DMS 273 (cell line): ENCODE data around the gene GALR1.

ENCODE experiments used
- DNase-seq: peaks from one replicate; lab custom pipeline; 2025; ENCODE audit not compliant: unreplicated experiment; lab: John Stamatoyannopoulos, UW

GALR1 gene, protein sequence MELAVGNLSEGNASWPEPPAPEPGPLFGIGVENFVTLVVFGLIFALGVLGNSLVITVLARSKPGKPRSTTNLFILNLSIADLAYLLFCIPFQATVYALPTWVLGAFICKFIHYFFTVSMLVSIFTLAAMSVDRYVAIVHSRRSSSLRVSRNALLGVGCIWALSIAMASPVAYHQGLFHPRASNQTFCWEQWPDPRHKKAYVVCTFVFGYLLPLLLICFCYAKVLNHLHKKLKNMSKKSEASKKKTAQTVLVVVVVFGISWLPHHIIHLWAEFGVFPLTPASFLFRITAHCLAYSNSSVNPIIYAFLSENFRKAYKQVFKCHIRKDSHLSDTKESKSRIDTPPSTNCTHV

DNA sequence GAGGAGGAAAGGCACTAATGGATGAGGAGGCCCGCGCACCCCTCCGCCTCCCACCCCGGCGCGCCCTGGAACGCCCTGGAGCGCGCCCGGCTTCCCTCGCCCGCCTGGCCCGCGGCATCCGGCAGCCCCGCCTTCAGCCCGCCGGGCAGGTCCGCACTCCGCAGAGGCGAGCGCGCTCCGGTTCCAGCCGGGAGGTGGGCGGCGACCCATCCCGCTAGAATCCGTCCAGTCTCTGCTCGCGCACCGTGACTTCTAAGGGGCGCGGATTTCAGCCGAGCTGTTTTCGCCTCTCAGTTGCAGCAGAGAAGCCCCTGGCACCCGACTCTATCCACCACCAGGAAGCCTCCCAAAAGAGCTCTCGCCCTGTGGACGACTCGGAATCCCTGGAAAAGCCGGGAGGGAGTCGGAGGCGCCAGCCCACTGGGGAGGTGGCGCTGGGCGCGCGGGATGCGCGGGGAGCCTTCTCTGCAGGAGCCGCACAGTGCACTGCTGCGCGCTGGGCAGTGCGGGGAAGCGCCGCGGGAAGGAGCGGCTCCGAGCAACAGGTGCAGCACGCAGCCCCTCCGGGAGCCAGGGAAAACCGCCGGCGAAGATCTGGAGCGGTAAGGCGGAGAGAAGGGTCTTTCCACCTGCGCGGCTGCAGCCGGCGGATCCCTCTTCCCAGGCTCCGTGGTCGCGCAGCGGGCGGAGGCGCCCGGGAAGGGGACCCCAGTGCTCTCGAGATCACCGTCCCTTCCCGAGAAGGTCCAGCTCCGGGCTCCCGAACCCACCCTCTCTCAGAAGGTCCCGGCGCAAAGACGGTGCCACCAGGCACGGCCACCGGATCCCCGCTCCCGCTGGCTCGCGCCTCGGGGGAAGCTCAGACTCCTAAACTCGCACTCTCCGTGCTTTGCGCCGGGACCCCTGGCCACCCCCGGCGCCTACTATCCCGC is at the start of gene GALR1:
TSS of gene GALR1 (plus strand) at position 280 of the 932 bp plus-strand sequence. CDS start 701 bp downstream, outside the sequence.
- DNase-seq = peak; percentile 79

DNA sequence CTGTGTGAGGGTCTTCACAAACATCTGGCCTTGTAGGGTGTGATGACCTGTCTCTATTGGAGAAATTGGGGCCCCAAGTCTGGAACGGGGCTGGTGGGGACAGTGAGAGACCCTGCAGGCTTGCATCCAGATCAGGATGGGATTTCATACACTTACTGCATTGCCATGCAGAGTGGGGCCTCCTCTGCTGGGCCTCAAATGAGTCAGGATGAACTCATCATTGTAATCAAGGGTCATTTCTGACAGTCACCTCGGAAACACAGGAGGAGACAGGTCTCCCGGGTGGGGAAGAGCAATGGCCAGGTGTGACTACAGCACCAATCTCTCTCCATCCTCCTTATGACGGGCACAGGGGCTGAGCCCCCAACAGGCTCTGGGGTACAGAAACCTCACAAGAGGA is 48.1 kb upstream of the GALR1 start:
- no peak for DNase-seq

- no peak for DNase-seq
Observed at GRCh38 chr18:77202329-77202728, 47.3 kb upstream of the GALR1 start.

- DNase-seq = no peak
Observed at GRCh38 chr18:77203071-77203470, 46.6 kb upstream of the GALR1 start.

- no peak for DNase-seq
Observed at GRCh38 chr18:77203851-77204250, 45.8 kb upstream of the GALR1 start.

GRCh38 chr18:77205769-77206168 is 43.9 kb upstream of the GALR1 start:
- DNase-seq = no peak

DNA sequence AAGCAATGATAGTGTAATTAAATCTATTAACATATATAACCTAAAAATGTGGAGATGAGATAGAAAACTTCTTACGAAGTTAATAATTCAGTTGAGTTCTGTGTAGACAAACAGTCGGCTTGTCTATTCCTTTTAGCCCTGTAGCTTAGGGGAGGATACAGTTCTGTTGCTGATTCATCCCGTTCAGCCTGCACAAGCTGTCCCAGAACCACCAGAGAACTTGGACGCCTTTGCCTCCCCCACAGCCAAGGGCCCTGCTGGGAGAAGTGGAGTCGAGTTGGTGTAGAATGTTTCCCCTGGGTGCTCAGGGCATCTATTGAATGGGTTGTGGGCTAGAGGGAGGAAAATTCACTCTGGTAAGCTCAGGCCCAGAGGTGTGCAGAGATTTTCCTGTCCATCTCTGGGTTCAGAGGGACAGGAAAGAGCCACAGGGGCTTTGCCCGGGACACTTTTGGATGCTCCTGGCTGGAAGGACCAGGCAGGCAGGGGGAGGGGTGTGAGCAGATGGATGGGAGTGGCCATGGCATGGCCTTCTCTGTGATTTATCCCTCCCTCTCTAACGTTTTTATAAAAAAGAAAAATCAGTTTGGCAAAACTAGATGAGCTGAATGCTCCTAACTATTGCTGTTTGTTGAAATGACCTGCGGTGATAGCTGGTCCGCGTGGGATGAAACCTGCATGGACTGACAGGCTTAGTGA is 42.8 kb upstream of the GALR1 start:
- DNase-seq = peak; percentile 84

DNA sequence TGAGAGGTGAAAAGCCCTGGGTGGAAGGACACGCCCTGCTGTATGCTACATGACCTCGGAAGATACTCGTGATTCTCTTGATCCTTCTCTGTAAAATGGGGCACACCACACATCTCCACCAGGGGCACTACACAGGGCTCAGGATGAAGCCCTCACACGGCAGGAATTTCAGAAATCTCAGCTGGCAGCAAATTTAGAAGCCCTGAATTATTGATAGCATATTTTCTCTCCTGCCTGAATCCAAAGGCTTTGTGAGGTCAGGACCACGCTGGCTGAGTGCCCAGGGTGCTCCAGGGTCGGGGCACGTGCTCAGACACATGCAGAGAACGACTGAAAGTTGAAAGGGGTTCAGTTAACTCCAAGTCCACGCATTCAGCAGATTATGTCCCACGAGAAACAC is 42.1 kb upstream of the GALR1 start:
- DNase-seq = peak; percentile 89

GRCh38 chr18:77208964-77209363 is 40.7 kb upstream of the GALR1 start:
- no peak for DNase-seq

DNA sequence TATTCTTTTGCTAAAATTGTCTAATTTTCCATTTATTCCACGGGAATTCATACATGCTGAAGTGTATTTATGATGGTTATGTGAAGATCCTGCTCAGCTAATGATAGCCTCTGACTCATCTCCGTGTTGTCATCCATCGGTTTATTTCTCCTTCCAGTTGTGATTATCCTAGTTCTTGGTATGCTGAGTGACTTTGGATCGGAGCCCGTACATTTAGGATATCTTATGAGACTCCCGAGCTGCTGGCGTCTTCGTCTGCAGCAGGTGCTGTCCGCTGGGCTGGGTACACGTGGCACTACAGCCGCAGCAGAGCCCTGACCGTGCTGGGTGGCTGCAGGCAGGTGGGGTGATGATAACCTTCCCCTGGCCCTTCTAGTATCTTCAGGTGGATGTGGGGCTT is 40.1 kb upstream of the GALR1 start:
- no peak for DNase-seq

GRCh38 chr18:77210249-77210648 is 39.4 kb upstream of the GALR1 start:
- DNase-seq = no peak

GRCh38 chr18:77218642-77219041 is 31.0 kb upstream of the GALR1 start:
- DNase-seq = no peak

DNA sequence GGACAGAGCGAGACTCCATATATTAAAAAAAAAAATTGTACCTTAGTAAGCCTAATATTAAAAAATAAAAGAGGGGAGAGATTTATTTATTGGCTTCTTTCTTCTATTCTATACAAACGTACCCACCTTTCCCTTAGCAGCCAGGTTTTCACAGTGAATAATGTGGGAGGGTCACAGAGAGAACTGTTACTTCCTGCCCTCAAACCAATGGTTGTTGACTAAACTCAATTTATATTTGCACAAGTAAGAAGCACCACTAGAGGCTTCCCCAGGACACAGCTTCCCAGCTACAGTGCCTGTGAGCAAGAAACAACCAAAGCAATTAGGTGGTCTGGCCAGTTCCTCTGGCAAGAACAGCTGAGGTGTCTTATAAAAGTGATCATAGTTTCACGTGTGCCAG is 28.9 kb upstream of the GALR1 start:
- no peak for DNase-seq

GRCh38 chr18:77222464-77222863 is 27.2 kb upstream of the GALR1 start:
- peak; percentile 88 for DNase-seq

GRCh38 chr18:77223221-77223639 is 26.4 kb upstream of the GALR1 start:
- no peak for DNase-seq

- DNase-seq = no peak
Observed at GRCh38 chr18:77223653-77224052, 26.0 kb upstream of the GALR1 start.

GRCh38 chr18:77230645-77231044 is 19.0 kb upstream of the GALR1 start:
- DNase-seq = no peak

DNA sequence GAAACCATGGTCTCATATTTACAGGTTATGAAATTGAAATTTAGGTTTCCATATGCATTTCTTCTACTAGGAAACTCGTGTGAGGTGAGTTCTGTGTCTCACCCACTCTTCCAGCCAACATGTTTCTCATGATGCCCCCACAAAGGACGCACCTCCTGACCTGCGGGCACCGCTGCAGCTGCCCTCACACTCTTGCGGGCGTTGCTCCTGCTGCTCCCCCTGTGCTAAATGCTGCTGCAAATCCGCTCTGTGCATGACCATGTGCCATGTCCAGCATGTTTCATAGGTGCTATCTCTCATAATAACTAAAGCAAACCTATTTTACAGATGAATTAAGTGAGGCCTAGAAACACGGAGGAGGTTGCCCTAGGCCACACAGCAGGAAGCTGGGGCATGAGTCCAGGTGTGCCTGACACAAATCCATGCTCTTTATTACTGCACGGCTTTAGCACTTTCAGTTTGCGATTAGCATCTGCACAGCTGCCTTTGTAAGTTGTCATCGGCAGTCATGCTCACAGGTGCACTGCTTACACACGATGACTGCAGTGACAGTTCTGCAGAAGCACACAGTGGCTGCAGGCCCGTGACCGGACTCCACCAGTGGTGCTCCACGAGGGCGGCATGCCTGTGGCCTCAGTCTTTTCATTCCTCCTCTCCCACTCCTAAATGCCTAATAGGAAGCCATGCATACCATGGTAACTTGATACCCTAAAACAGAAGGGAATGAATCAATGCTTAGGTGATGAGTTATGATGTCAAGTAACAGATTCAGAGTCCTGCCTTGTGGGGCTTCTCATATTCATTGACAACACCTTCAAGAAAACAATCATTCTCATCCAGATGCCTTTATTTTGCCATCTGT is 14.9 kb upstream of the GALR1 start:
- peak; percentile 49 for DNase-seq

GRCh38 chr18:77239285-77239684 is 10.4 kb upstream of the GALR1 start:
- peak; percentile 22 for DNase-seq

DNA sequence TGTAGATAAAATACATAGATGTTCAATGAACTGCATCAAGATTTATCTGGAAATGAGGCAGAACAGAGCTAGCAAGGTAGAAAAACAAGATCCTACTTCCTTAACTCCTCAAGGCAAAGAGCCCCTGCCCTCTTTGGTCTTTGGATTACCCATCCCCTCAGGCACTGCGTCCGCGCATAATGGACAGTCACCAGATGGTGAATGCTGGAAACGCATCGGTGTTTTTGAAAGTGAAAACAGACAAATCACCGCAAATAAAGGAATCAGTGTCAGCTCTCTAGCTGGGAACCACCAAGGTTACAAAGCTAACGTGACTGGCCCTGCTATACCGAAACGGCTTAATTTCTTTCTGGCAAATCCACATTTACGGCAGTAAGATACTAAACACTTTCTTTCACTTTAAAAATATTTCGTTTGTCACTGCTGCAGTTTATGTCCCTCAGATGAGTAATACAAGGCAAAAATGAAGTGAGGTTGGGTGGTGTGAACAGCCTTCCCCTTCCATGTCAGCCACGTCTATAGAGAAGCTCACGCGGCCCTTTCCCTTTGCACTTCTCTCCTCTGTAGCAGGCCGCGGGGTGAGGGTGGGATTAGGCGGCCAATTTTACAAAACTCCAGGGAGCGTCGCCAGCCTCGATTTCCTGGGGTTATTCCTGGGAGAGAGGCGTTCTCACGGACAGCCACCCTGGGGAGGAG is 627 bp upstream of the GALR1 start:
- no peak for DNase-seq
